SK-MEL-5 (cell line): ENCODE results near the gene TPRX1. TPM values are rescaled to one million over a fixed set of nuclear protein-coding genes. Genes with fewer than 3 reads are reported as not detected.
A peak's percentile ranks its signal among the peaks of the same experiment; 100 is the strongest.
"Not testable (repeated sequence)": the region's sequence is repeated elsewhere in the genome, so short reads cannot be mapped to it uniquely, and the experiment has no call there.

Experiments
- DNase-seq: peaks from one replicate; pipeline ENCODE4 v3.0.0-alpha.2; 2016; ENCODE audit warnings: low read depth, low spot score
- in situ Hi-C: cut with HindIII; loops from 2 replicates; pipeline ENCODE4 v1.10.0; 2016; ENCODE audit warnings: low sequenced_read_pairs, high pct_unique_total_duplicates, low pct_unique_long_range_greater_than_20kb
- total RNA-seq: library from RNA; depleted of rRNA; stranded (reverse); fragments of >200 nt; shearing (Covaris generic); gene quantifications from 2 replicates; pipeline ENCODE4 v1.2.3, GENCODE V29; 2014

Gene TPRX1
- total RNA-seq, 1 experiment from 2014 or later, result not detected

GRCh38 chr19:47778954-47779351 lies 25.4 kb downstream of the TPRX1 start:
- no peak for DNase-seq

DNA sequence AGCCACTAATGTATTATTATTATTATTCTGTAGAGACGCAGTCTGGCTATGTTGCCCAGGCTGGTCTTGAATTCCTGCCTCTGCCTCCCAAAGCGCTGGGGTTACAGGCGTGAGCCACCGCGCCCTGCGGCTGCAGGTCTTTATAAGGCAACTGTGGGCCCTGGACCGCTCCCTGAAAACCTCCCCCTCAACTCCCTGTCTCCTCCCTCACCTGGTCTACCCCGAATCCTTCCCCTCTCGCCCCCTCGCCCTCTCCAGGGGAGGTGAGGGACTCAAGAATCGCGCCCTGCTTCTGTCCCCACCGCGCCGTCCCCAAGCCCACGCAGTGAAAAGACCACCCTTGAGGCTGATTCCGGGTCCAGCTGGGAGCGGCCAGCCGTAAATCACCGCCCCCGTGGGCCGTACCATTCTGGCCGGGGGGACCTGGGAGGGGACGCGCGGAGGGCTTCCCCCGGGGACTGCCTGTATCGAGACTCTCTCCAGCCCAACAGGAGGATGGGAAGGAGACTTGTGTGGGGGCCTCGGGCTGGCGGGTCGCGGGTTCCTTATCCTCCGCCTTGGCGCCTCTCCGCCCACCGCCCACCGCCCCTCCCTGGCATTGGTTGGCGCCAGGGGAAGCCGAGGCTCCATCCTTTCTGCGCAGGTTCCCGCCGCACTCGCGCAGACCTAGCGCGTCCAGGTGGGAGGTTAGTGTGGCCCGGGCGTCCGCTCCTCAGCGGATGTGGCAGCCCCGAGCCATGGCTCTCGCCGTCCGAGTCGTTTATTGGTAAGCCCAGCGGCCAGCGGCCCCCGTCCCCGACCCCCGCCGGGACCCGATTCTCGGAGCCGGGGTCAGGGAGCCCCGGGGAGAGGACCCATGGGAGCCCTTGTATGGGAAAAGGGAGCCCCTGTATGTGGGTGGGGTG lies 26.1 kb downstream of the TPRX1 start, which contains the start of gene SELENOW:
SELENOW (plus strand) TSS at position 655 of the 905 bp plus-strand sequence; CDS start at position 738, 83 bp downstream.
- DNase-seq, result peak; percentile 47
- in situ Hi-C loops, result no loop called here

More at GRCh38 chr19:47778954-47779351, 25.4 kb downstream of the TPRX1 start:
- in situ Hi-C loops, result no loop called here

DNA sequence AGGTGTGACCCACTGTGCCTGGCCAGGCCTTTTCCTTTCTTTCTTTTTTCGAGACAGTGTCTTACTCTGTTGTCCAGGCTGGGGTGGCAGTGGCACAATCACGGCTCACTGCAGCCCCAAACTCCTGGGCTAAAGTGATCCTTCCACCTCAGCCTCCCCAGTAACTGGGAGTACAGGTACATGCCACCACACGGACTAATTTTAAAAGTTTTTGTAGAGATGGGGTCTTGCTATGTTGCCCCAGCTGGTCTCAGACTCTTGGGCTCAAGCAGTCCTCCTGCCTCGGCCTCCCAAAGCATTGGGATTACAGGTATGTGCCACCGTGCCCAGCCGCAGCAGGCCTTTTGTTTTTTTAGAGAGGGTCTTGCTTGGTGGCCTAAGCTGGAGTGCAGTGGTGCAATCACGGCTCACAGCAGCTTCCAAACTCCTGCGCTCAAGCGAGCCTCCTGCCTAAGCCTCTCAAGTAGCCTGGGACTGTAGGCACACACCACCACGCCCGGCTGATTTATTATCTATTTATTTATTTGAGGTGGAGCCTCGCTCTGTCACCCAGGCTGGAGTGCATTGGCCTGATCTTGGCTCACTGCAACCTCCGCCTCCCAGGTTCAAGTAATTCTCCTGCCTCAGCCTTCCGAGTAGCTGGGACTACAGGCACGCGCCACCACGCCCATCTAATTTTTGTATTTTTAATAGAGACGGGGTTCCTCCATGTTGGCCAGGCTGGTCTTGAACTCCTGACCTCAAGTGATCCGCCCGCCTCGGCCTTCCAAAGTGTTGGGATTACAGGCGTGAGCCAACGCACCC lies 26.9 kb downstream of the TPRX1 start:
- DNase-seq, in situ Hi-C loops: not testable (repeated sequence)

GRCh38 chr19:47776568-47776967 lies 27.8 kb downstream of the TPRX1 start:
- in situ Hi-C loops, result no loop called here
- DNase-seq, result no peak

- DNase-seq, in situ Hi-C loops: not testable (repeated sequence)
These were observed 33.1 kb downstream of the TPRX1 start for GRCh38 chr19:47771291-47771690.

- in situ Hi-C loops, result no loop called here
- no peak for DNase-seq
These were observed 34.8 kb downstream of the TPRX1 start for GRCh38 chr19:47769534-47769933.

- DNase-seq, result peak; percentile 37
- in situ Hi-C loops, result no loop called here
These were observed 35.7 kb downstream of the TPRX1 start for GRCh38 chr19:47768604-47769003.

GRCh38 chr19:47767349-47767748 lies 37.0 kb downstream of the TPRX1 start:
- no peak for DNase-seq
- in situ Hi-C loops, result no loop called here

- no peak for DNase-seq
- in situ Hi-C loops, result no loop called here
These were observed 37.7 kb downstream of the TPRX1 start for GRCh38 chr19:47766670-47767069.

DNA sequence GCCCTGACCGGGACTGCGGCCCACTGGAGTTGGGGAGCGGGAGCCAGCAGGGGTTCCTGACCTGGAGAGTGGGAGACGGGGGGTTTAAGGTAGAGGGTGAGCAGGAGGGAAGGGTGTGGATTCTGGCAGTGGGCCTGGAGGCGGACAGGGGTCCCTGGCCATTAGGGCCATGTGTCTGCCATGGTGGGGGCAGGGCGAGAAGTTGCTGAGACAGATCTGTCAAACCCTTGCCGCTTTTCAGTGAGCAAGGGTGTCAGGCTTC lies 38.1 kb downstream of the TPRX1 start:
- DNase-seq, result no peak
- in situ Hi-C loops, result no loop called here

DNA sequence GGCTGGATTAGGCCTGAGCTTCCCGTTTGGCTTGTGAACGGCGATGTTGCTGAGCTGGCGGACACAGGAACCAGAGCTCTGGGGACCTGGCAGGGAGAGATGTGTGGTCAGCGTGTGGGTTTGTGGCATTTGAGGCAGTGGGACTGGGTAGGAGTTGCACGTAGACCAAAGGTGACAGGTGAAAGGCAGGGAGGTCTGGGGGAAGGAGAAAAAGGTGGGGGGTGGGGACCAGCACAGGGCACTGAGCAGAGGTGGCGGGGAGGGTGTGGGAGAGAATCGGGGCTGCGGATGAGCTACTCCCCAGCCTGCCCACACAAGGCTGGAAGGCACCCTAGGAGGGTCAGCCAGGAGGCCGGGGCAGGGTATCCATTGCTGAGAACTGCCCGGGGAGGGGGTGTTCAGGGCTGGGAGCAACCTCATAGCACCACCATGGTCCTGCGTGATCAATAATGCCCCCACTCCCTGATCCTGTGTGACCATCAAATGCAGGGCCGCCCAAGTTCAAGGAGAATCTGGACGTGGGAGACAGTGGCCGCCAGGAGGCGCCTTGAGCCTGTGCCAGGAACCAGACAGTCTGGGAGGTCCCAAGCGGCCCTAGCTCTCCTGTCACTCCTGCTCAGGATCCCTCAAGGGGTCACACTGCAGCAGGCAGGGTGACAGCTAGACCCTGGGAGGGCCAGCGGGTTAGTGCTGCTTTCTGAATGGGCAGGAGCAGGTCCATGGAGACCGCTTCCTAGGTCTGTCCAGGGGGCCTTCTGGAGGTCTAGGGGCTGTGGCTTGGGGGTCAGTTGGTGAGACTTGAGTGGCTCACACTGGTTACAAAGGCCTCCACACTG lies 38.6 kb downstream of the TPRX1 start:
- DNase-seq, result peak; percentile 66
- in situ Hi-C loops, result no loop called here

DNA sequence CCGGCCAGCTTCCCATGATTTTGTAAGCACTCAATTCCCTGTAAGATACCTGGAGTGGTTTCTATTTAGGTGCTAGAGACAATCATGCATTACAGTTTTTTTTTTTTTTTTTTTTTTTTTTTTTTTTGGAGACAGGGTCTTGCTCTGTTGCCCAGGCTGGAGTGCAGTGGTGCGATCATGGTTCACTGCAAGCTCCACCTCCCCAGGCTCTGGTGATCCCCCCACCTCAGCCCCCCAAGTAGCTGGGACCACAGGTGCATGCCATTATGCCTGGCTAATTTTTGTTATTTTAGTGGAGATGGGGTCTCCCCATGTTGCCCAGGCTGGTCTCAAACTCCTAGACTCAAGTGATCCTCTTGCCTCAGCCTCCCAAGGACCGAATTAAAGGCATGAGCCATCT lies 39.6 kb downstream of the TPRX1 start:
- in situ Hi-C loops, result not testable (repeated sequence)

GRCh38 chr19:47762615-47763308 lies 41.6 kb downstream of the TPRX1 start:
- in situ Hi-C loops, result no loop called here
- no peak for DNase-seq

More for the DNA sequence above, 39.6 kb downstream of the TPRX1 start:
- DNase-seq, result not testable (repeated sequence)

DNA sequence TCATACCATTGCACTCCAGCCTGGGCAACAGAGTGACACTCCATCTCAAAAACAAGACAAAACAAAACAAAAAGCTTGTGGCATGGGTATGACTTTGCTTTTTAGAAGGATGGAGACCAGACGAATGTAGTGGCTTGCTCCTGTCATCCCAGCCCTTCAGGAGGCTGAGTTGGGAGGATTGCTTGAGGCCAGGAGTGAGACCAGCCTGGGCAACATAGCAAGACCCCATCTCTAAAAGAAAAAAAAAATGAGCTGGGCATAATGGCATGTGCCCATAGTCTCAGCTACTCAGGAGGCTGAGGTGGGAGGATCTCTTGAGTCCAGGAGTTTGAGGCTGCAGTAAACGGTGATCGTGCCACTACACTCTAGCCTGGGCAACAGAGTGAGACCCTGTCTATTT lies 42.2 kb downstream of the TPRX1 start:
- DNase-seq, result no peak
- in situ Hi-C loops, result no loop called here

DNA sequence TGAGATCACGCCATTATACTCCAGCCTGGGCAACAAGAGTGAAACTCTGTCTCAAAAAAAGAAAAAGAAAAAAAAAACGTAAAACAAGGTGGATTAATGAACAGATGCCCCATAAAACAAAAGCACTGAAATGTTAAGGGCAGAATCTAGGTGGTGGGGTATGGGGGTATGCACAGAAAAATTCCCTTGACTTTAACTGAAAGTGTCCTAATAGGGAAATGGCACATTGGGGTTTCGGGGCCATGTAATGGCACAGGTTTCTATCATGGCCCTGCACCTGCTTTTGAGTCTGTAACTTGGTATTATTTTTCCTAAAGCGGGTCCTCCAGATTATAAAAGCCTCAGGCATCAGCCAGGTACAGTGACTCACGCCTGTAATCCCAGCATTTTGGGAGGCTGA lies 42.8 kb downstream of the TPRX1 start:
- no peak for DNase-seq
- in situ Hi-C loops, result no loop called here

- DNase-seq, result no peak
- in situ Hi-C loops, result no loop called here
These were observed 43.7 kb downstream of the TPRX1 start for GRCh38 chr19:47760632-47760999.

DNA sequence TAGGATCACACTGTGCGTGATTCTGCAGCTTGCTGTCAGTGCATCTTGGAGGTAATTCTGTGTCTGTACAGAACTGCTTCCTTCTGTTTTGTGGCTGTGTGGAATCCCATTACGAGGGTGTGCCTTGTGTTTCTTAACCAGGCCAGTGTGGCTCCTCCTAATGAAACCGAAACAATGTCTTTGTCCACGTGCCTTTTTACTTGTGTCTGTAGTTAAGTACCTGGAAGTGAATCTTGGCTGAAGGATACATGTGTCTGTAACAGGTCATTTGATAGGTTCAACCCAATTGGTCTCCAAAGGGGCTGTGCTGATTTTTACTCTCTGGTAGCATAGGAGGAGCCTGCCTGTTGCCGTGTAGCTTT lies 45.9 kb downstream of the TPRX1 start:
- in situ Hi-C loops, result no loop called here
- no peak for DNase-seq
